Panc1 (cell line): ENCODE measurements around the gene SLC34A1.

Source experiments
- CTCF ChIP-seq: fragments of 450-650 bp; IDR thresholded peaks from 2 replicates; pipeline ENCODE4 v1.5.1; 2017; ENCODE audit warnings: mild to moderate bottlenecking
- POLR2AphosphoS5 ChIP-seq: IDR thresholded peaks from 2 replicates; pipeline ENCODE4 v1.6.1; 2012; ENCODE audit warnings: mild to moderate bottlenecking, low read depth, low read length, moderate library complexity
- REST ChIP-seq, 2 experiments: IDR thresholded peaks; 2 replicates each; pipeline ENCODE4 v1.6.1; 2011 to 2012; ENCODE audit warnings: low read depth in 2 of 2, control low read depth in 1 of 2, low read length in 1 of 2, mild to moderate bottlenecking in 1 of 2, moderate library complexity in 1 of 2; ENCODE audit not compliant: insufficient read depth in 1 of 2
- SIN3A ChIP-seq: IDR thresholded peaks from 2 replicates; pipeline ENCODE4 v1.6.1; 2012; ENCODE audit warnings: low read depth, mild to moderate bottlenecking, low read length, moderate library complexity, borderline replicate concordance; ENCODE audit not compliant: insufficient read depth
- TCF7L2 ChIP-seq: IDR thresholded peaks from 2 replicates; pipeline ENCODE4 v1.6.1; 2011; ENCODE audit warnings: mild to moderate bottlenecking, low read depth, low read length, inconsistent platforms

- TF ChIP-seq CTCF, result no peak
- TF ChIP-seq REST (IDR thresholded peaks at IDR 0.05; ENCODE audit: insufficient read depth in 1 of 2, low read depth in 2 of 2, low read length in 1 of 2), result no peak
- TF ChIP-seq SIN3A, result no peak
- TF ChIP-seq POLR2AphosphoS5, result no peak
- TF ChIP-seq TCF7L2, result no peak
Measured at GRCh38 chr5:177361418-177362291, 22.6 kb upstream of the SLC34A1 start.
